ENCODE data around the gene TXLNG.
A peak's percentile ranks its signal among the peaks of the same experiment; 100 is the strongest.

TXLNG gene

DNA sequence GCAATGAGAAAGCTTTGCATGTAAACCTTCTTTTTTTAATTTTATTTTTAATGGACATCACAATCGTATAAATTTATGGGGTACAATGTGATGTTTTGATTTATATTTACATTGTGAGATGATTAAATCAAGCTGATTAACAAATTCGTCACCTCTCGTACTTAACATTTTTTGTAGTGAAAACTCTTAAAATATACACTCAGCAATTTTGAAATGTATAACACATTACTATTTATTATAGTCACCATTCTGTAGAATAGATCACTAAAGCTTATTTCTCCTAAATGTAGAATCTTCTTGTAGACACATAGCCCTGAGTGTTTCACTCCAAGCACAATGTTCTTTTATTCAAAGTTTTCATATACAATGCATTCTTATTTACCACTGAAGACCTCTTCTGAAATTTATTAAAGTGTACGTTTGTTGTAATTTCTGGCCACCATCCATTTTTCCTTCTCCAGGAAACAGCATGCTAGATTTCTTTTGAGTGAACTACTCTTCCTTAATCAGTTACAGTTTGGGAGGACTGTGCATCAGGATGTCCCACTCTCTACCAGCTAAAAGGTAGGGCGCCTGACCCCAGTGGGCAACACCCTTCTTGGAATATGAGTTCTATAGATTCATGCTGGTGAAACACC, 88.3 kb downstream of the TXLNG start:
- peak; percentile 37 for DNase-seq (ENCODE audit: low spot score)

DNA sequence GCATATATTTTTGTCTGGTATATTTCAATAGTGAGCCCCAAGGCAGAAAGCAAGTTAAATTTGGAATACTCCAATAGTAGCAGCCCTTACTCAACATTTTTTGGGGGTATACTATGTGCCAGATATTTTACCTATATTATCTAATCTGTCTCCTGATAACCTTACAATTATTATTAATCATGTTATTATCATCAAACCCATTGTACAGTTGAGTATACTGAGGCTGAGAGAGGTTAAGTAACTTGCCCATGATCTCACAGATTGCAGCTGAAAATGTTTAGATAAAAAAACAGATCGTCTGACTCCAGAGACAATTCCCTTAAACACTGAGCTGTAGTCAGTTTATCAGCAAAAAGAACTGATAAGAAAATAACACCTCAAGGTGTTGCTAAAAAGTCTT, 90.4 kb downstream of the TXLNG start:
- no peak for DNase-seq (ENCODE audit: low spot score)

DNA sequence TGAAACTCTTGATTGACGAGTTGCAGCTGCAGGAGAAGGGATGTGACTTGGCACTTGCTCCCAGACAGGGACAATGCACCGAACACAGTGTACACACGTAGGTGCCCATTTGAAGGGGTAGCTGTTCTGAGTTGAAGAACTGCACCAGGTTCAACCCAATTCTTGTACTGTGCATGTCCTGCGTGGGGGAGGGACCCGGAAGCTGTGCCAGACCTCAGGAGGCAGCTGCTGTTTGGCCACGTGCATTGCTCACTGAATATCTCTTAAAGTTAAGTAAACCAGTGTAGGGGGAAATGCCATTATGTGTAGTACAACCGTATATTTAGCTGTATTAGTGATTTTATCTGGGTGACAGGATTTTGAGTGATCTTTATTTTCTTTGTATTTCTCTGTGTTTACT, 95.9 kb downstream of the TXLNG start:
- no peak for DNase-seq (ENCODE audit: low spot score)

DNA sequence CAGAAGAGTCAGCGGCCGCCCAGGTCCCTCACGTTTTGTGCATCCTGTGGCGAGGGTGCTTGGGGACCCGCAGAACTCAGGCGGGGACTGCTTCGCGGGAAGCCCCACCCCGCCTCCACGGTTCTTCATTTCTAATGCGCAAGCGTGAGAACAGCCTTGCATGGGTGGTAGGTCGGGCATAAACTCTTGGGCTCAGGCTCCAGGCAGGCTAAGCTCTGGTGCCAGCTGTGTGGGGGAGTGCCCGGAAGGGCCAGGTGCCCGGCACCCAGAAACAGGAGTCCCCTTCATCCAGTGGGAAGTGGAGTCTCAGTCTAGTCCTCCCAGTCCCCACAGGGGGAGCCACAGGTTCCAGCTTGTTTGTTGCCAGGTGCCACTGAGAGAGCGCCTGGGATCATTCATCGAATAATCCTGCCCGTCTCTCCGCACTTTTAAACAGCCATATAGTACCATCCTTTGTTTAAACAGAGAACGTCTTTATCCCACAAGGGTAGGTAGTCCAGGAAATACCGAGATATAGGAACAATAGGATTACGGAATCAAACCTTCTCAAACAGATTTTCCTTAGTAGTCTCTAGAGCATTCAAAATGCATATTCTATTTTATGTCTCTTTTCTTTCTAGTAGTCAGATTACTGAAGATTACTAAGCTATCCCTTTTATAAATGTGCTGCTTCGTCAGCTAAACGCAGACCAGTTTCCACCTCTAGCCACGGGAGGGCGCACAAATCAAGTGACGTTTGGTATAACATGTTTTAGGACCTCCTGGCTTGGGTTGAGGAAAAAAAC, 96.6 kb downstream of the TXLNG start:
- DNase-seq (ENCODE audit: low spot score) = peak; percentile 53

- DNase-seq (ENCODE audit: low spot score) = no peak
Observed at GRCh38 chrX:16883487-16883804, 97.2 kb downstream of the TXLNG start.

DNA sequence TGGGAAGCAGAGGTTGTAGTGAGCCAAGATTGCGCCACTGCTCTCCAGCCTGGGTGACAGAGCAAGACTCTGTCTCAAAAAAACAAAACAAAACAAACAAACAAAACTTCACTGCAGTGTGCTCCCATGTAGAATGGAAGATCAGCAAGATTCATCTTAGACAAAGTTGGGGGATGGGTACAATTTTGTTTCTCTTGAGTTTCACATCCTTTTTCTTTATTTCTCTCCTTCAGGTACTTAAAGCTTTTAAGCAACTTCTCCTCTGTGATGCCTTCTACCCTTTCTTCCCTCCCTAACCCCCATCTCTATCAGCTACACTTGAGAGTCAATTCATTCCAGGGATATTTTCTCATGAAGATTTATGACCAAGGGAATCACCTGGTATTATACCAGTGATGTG, 99.4 kb downstream of the TXLNG start:
- no peak for DNase-seq (ENCODE audit: low spot score)

DNA sequence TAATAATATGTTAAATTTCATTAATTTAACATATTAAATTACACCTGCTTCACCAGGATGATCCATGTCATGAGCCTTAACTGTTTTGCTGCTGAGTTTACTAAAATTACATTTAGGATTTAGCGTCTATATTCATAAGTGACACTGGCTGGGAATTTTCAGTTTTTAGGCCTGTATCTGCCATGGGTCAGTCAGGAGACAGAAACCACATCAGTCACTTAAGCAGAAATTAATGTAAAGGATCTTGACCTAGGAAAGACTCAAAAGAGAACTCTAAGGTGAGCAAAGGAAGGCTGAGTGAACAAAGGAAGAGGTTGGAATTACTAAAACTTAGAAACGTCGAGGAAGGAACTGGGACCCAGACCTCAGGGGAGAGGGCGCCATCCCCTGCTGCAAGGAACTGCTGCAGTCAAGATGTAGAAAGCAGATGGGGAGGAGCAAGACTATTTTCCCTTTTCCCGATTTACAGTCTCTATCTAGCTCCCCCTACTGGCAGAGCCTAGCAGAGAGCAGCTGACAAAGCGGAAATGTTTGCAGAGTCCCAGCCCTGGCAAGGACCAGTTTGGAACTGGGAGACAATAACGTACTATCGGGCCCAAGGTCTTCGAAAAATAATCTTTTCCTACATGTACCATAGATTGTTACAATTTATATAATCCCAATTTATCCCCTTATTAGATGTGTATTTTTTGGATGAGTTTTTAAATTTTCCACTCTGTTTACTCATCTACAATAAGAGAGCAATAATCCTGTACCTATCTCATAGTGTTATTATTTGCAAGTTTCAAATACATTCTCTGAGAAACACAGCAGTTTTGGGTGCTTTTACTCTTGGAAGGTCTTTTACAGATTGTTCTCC, 106.5 kb downstream of the TXLNG start:
- peak; percentile 65 for DNase-seq (ENCODE audit: low spot score)

Measured in COLO829 (cell line).